ENCODE data around the gene CLDN18. TPM values are rescaled to one million over a fixed set of nuclear protein-coding genes. Genes with fewer than 3 reads are reported as not detected.

The CLDN18 gene
- total RNA-seq, 1 experiment from 2014 or later, result 0.85 TPM

GRCh38 chr3:138070006-138070405 is 60.0 kb downstream of the CLDN18 start:
- TF ChIP-seq, protein P1, sequence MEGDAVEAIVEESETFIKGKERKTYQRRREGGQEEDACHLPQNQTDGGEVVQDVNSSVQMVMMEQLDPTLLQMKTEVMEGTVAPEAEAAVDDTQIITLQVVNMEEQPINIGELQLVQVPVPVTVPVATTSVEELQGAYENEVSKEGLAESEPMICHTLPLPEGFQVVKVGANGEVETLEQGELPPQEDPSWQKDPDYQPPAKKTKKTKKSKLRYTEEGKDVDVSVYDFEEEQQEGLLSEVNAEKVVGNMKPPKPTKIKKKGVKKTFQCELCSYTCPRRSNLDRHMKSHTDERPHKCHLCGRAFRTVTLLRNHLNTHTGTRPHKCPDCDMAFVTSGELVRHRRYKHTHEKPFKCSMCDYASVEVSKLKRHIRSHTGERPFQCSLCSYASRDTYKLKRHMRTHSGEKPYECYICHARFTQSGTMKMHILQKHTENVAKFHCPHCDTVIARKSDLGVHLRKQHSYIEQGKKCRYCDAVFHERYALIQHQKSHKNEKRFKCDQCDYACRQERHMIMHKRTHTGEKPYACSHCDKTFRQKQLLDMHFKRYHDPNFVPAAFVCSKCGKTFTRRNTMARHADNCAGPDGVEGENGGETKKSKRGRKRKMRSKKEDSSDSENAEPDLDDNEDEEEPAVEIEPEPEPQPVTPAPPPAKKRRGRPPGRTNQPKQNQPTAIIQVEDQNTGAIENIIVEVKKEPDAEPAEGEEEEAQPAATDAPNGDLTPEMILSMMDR (IDR thresholded peaks at IDR 0.05; ENCODE audit: unreplicated experiment), result no peak
- Mint-ChIP-seq H3K27ac (ENCODE audit: unreplicated experiment) (no peak overlapping the region), H3K4me1 (ENCODE audit: low read depth, unreplicated experiment) (no peaks in the 10 kb centered on the region), H3K27me3 (ENCODE audit: unreplicated experiment) (no peaks in the 10 kb centered on the region), H3K36me3 (ENCODE audit: insufficient read depth, unreplicated experiment) (no peaks in the 10 kb centered on the region), H3K9me3 (ENCODE audit: low read depth, unreplicated experiment) (no peaks in the 10 kb centered on the region), H3K4me3 (ENCODE audit: low read depth, unreplicated experiment) (no peak overlapping the region)
- intact Hi-C loops (cut with micrococcal nuclease; ENCODE audit: unreplicated experiment), result no loop called here
- no TSS peak for BruUV-seq (replicated peaks)
- CTCF ChIA-PET, result interaction anchor here (1.2 to 2.4 kb wide), 2 partner anchors 13 to 49 kb away, joined by 3 to 20 read pairs; no protein-coding TSS in a partner anchor
- no peak for DNase-seq

DNA sequence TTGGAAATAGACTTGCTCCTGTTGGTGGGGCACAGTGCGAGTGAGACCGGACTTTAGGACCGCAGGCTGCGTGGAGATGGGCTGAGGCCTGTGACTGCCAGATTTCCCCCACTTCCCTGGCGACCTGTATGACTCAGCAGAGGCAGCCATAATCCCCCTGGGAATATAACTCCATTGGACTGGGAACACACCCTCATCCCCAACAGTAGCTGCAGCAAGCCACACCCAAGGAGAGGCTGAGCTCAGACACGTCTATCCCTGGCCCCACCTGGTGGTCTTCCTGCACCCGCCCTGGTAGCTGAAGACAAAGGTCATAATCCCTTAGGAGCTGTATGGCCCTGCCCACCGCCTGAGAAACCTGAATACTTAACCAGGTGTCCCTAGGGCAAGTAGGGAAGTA is 62.8 kb downstream of the CLDN18 start:
- CTCF ChIA-PET, result interaction anchor here (1.0 to 1.1 kb wide), 2 partner anchors 43 to 47 kb away, joined by 3 to 7 read pairs; partner anchors contain the start of gene DZIP1L
- Mint-ChIP-seq H3K9me3 (ENCODE audit: low read depth, unreplicated experiment) (no peaks in the 10 kb centered on the region), H3K36me3 (ENCODE audit: insufficient read depth, unreplicated experiment) (no peaks in the 10 kb centered on the region), H3K4me3 (ENCODE audit: low read depth, unreplicated experiment) (no peak overlapping the region), H3K27ac (ENCODE audit: unreplicated experiment) (no peak overlapping the region), H3K27me3 (ENCODE audit: unreplicated experiment) (no peaks in the 10 kb centered on the region), H3K4me1 (ENCODE audit: low read depth, unreplicated experiment) (no peaks in the 10 kb centered on the region)
- TF ChIP-seq, protein P1 (IDR thresholded peaks at IDR 0.05; ENCODE audit: unreplicated experiment), result no peak
- intact Hi-C loops (cut with micrococcal nuclease; ENCODE audit: unreplicated experiment), result no loop called here
- DNase-seq, result no peak
- BruUV-seq (replicated peaks), result no TSS peak

- Mint-ChIP-seq H3K27ac (ENCODE audit: unreplicated experiment) (no peak overlapping the region), H3K4me1 (ENCODE audit: low read depth, unreplicated experiment) (peaks cover 21% of the 10 kb centered on the region), H3K9me3 (ENCODE audit: low read depth, unreplicated experiment) (no peaks in the 10 kb centered on the region), H3K27me3 (ENCODE audit: unreplicated experiment) (no peaks in the 10 kb centered on the region), H3K36me3 (ENCODE audit: insufficient read depth, unreplicated experiment) (peaks cover 7% of the 10 kb centered on the region), H3K4me3 (ENCODE audit: low read depth, unreplicated experiment) (no peak overlapping the region)
- DNase-seq, result no peak
- TF ChIP-seq, protein P1 (IDR thresholded peaks at IDR 0.05; ENCODE audit: unreplicated experiment), result no peak
- CTCF ChIA-PET, result no interaction called here
- intact Hi-C loops (cut with micrococcal nuclease; ENCODE audit: unreplicated experiment), result no loop called here
- BruUV-seq (replicated peaks), result no TSS peak
These were observed 68.1 kb downstream of the CLDN18 start for GRCh38 chr3:138078096-138078495.

GRCh38 chr3:138078901-138079344 is 69.0 kb downstream of the CLDN18 start:
- CTCF ChIA-PET, result no interaction called here
- BruUV-seq (replicated peaks), result no TSS peak
- no peak overlapping the region for H3K27ac Mint-ChIP-seq (ENCODE audit: unreplicated experiment)
- TF ChIP-seq, protein P1 (IDR thresholded peaks at IDR 0.05; ENCODE audit: unreplicated experiment), result no peak
- H3K36me3 Mint-ChIP-seq (ENCODE audit: insufficient read depth, unreplicated experiment), result peaks cover 7% of the 10 kb centered on the region
- intact Hi-C loops (cut with micrococcal nuclease; ENCODE audit: unreplicated experiment), result no loop called here
- peaks cover 24% of the 10 kb centered on the region for H3K4me1 Mint-ChIP-seq (ENCODE audit: low read depth, unreplicated experiment)
- DNase-seq, result no peak
- H3K4me3 Mint-ChIP-seq (ENCODE audit: low read depth, unreplicated experiment), result no peak overlapping the region
- no peaks in the 10 kb centered on the region for H3K27me3 Mint-ChIP-seq (ENCODE audit: unreplicated experiment)
- no peaks in the 10 kb centered on the region for H3K9me3 Mint-ChIP-seq (ENCODE audit: low read depth, unreplicated experiment)
